Activated T-cell treated with anti-CD3 and anti-CD28 coated beads, Interleukin-2, amount 50 U/mL, for 24 hours (primary cell): ENCODE measurements around the gene PYHIN1.
"Not testable (repeated sequence)": the region's sequence is repeated elsewhere in the genome, so short reads cannot be mapped to it uniquely, and the experiment has no call there.

ENCODE experiments used
- DNase-seq: peaks from one replicate; pipeline ENCODE4 v3.0.0-alpha.2; 2020
- H3K27ac Mint-ChIP-seq: 2 replicates; pipeline ENCODE4 v1.8.0; 2020; ENCODE audit warnings: mild to moderate bottlenecking, mixed read lengths
- H3K27me3 Mint-ChIP-seq: 2 replicates; pipeline ENCODE4 v1.8.0; 2020; ENCODE audit warnings: mixed read lengths
- H3K36me3 Mint-ChIP-seq: 2 replicates; pipeline ENCODE4 v1.8.0; 2020; ENCODE audit warnings: low read depth, mixed read lengths
- H3K4me1 Mint-ChIP-seq: 2 replicates; pipeline ENCODE4 v1.8.0; 2020; ENCODE audit warnings: low read depth, mixed read lengths
- H3K4me3 Mint-ChIP-seq: 2 replicates; pipeline ENCODE4 v1.8.0; 2020; ENCODE audit warnings: mild to moderate bottlenecking, moderate library complexity, mixed read lengths
- H3K9me3 Mint-ChIP-seq: 2 replicates; pipeline ENCODE4 v1.8.0; 2020; ENCODE audit warnings: mixed read lengths

Gene PYHIN1

GRCh38 chr1:158998781-158999161 lies 67.4 kb downstream of the PYHIN1 start:
- Mint-ChIP-seq H3K27ac (peak overlapping the region; percentile 76), H3K27me3 (no peaks in the 10 kb centered on the region), H3K4me1 (peaks cover 37% of the 10 kb centered on the region), H3K36me3 (peaks cover 29% of the 10 kb centered on the region), H3K9me3 (no peaks in the 10 kb centered on the region), H3K4me3 (peak overlapping the region; percentile 26)
- no peak for DNase-seq

GRCh38 chr1:158999316-159000069 lies 68.1 kb downstream of the PYHIN1 start:
- DNase-seq, result no peak
- Mint-ChIP-seq H3K4me3 (no peak overlapping the region), H3K4me1 (peaks cover 37% of the 10 kb centered on the region), H3K27me3 (no peaks in the 10 kb centered on the region), H3K36me3 (peaks cover 26% of the 10 kb centered on the region), H3K27ac (no peak overlapping the region), H3K9me3 (no peaks in the 10 kb centered on the region)

GRCh38 chr1:159000070-159000409 lies 68.7 kb downstream of the PYHIN1 start:
- Mint-ChIP-seq H3K27ac (no peak overlapping the region), H3K4me1 (peaks cover 40% of the 10 kb centered on the region), H3K4me3 (no peak overlapping the region), H3K9me3 (no peaks in the 10 kb centered on the region), H3K27me3 (no peaks in the 10 kb centered on the region), H3K36me3 (peaks cover 25% of the 10 kb centered on the region)
- DNase-seq, result no peak

GRCh38 chr1:159000625-159001024 lies 69.3 kb downstream of the PYHIN1 start:
- H3K9me3 Mint-ChIP-seq, result no peaks in the 10 kb centered on the region
- peaks cover 30% of the 10 kb centered on the region for H3K36me3 Mint-ChIP-seq
- no peak overlapping the region for H3K4me3 Mint-ChIP-seq
- H3K27ac Mint-ChIP-seq, result no peak overlapping the region
- DNase-seq, result no peak
- H3K4me1 Mint-ChIP-seq, result peaks cover 45% of the 10 kb centered on the region
- no peaks in the 10 kb centered on the region for H3K27me3 Mint-ChIP-seq

- Mint-ChIP-seq H3K9me3 (peaks cover 4% of the 10 kb centered on the region), H3K4me3 (no peak overlapping the region), H3K27me3 (no peaks in the 10 kb centered on the region), H3K27ac (peak overlapping the region; percentile 35), H3K4me1 (peaks cover 50% of the 10 kb centered on the region), H3K36me3 (peaks cover 42% of the 10 kb centered on the region)
- no peak for DNase-seq
These were observed 73.8 kb downstream of the PYHIN1 start for GRCh38 chr1:159005161-159005560.

- Mint-ChIP-seq H3K27ac (peak overlapping the region; percentile 35), H3K4me3 (no peak overlapping the region), H3K36me3 (peaks cover 43% of the 10 kb centered on the region), H3K9me3 (peaks cover 4% of the 10 kb centered on the region), H3K27me3 (no peaks in the 10 kb centered on the region), H3K4me1 (peaks cover 49% of the 10 kb centered on the region)
- no peak for DNase-seq
These were observed 74.3 kb downstream of the PYHIN1 start for GRCh38 chr1:159005676-159006075.

- not testable (repeated sequence) for DNase-seq, H3K4me3 Mint-ChIP-seq, H3K9me3 Mint-ChIP-seq, H3K27me3 Mint-ChIP-seq
- Mint-ChIP-seq H3K4me1 (peaks cover 47% of the 10 kb centered on the region), H3K27ac (peak overlapping the region; percentile 35), H3K36me3 (peaks cover 48% of the 10 kb centered on the region)
These were observed 75.0 kb downstream of the PYHIN1 start for GRCh38 chr1:159006210-159006807.

GRCh38 chr1:159007726-159008125 lies 76.4 kb downstream of the PYHIN1 start:
- Mint-ChIP-seq H3K4me1 (peaks cover 52% of the 10 kb centered on the region), H3K4me3 (peak overlapping the region; percentile 10), H3K27ac (peak overlapping the region; percentile 85), H3K36me3 (peaks cover 60% of the 10 kb centered on the region), H3K9me3 (peaks cover 4% of the 10 kb centered on the region), H3K27me3 (no peaks in the 10 kb centered on the region)
- DNase-seq, result no peak

- no peak for DNase-seq
These were observed 77.4 kb downstream of the PYHIN1 start for GRCh38 chr1:159008744-159009188.

GRCh38 chr1:159009287-159009686 lies 77.9 kb downstream of the PYHIN1 start:
- peaks cover 57% of the 10 kb centered on the region for H3K4me1 Mint-ChIP-seq
- H3K27ac Mint-ChIP-seq, result peak overlapping the region; percentile 99
- peaks cover 4% of the 10 kb centered on the region for H3K9me3 Mint-ChIP-seq
- H3K4me3 Mint-ChIP-seq, result peak overlapping the region; percentile 87
- H3K36me3 Mint-ChIP-seq, result peaks cover 76% of the 10 kb centered on the region
- no peak for DNase-seq
- H3K27me3 Mint-ChIP-seq, result no peaks in the 10 kb centered on the region

More at GRCh38 chr1:159008744-159009188, 77.4 kb downstream of the PYHIN1 start:
- Mint-ChIP-seq H3K27ac (peak overlapping the region; percentile 99), H3K36me3 (peaks cover 71% of the 10 kb centered on the region), H3K9me3 (peaks cover 4% of the 10 kb centered on the region), H3K27me3 (no peaks in the 10 kb centered on the region), H3K4me3 (peak overlapping the region; percentile 87), H3K4me1 (peaks cover 53% of the 10 kb centered on the region)

- no peak for DNase-seq
- peaks cover 4% of the 10 kb centered on the region for H3K9me3 Mint-ChIP-seq
- H3K27ac Mint-ChIP-seq, result peak within 1 kb of the TSS; percentile 99
- peaks cover 60% of the 10 kb centered on the region for H3K4me1 Mint-ChIP-seq
- peaks cover 79% of the 10 kb centered on the region for H3K36me3 Mint-ChIP-seq
- H3K4me3 Mint-ChIP-seq, result peak within 1 kb of the TSS; percentile 87
- H3K27me3 Mint-ChIP-seq, result no peaks in the 10 kb centered on the region
These were observed 78.5 kb downstream of the PYHIN1 start, which contains the start of gene IFI16 for GRCh38 chr1:159009704-159010361. TSS of gene IFI16 (plus strand) at chr1:159009907. CDS start at chr1:159014681, 4,774 bp downstream.

GRCh38 chr1:159010391-159010790 lies 79.0 kb downstream of the PYHIN1 start:
- Mint-ChIP-seq H3K4me3 (peak overlapping the region; percentile 87), H3K27me3 (no peaks in the 10 kb centered on the region), H3K27ac (peak overlapping the region; percentile 99), H3K9me3 (peaks cover 4% of the 10 kb centered on the region), H3K4me1 (peaks cover 59% of the 10 kb centered on the region), H3K36me3 (peaks cover 82% of the 10 kb centered on the region)
- no peak for DNase-seq

GRCh38 chr1:159011001-159011400 lies 79.6 kb downstream of the PYHIN1 start:
- peaks cover 83% of the 10 kb centered on the region for H3K36me3 Mint-ChIP-seq
- peak overlapping the region; percentile 99 for H3K27ac Mint-ChIP-seq
- peaks cover 59% of the 10 kb centered on the region for H3K4me1 Mint-ChIP-seq
- H3K27me3 Mint-ChIP-seq, H3K9me3 Mint-ChIP-seq: not testable (repeated sequence)
- H3K4me3 Mint-ChIP-seq, result peak overlapping the region; percentile 87
- DNase-seq, result peak; percentile 64

- DNase-seq, result no peak
- peaks cover 84% of the 10 kb centered on the region for H3K36me3 Mint-ChIP-seq
- peaks cover 60% of the 10 kb centered on the region for H3K4me1 Mint-ChIP-seq
- H3K27me3 Mint-ChIP-seq, result no peaks in the 10 kb centered on the region
- H3K4me3 Mint-ChIP-seq, result peak overlapping the region; percentile 90
- no peaks in the 10 kb centered on the region for H3K9me3 Mint-ChIP-seq
- H3K27ac Mint-ChIP-seq, result peak overlapping the region; percentile 97
These were observed 80.4 kb downstream of the PYHIN1 start for GRCh38 chr1:159011751-159012150.

- Mint-ChIP-seq H3K4me3 (peak overlapping the region; percentile 90), H3K27me3 (no peaks in the 10 kb centered on the region), H3K9me3 (no peaks in the 10 kb centered on the region), H3K4me1 (peaks cover 58% of the 10 kb centered on the region), H3K27ac (peak overlapping the region; percentile 97), H3K36me3 (peaks cover 85% of the 10 kb centered on the region)
- DNase-seq, result peak; percentile 63
These were observed 81.1 kb downstream of the PYHIN1 start for GRCh38 chr1:159012495-159012894.
